Panc1 (cell line): ENCODE measurements around the gene KCNK2. TPM values are rescaled to one million over a fixed set of nuclear protein-coding genes. Genes with fewer than 3 reads are reported as not detected.

Experiments used
- ATAC-seq: fragments of 200-7000 bp; cut with Tn5 transposase; 2 replicates; pipeline ENCODE4 v1.9.1; 2020; ENCODE audit warnings: mild to moderate bottlenecking, moderate library complexity
- BruUV-seq: library from RNA; stranded (reverse); fragments of 400-500 nt; replicated peaks from 2 replicates; lab custom pipeline; 2021; lab: Mats Ljungman, UMichigan
- CTCF ChIA-PET: fragments of 300-600 bp; sonication (Branson Sonifier 250); formaldehyde crosslinking; loops from one replicate; lab custom pipeline; 2022; ENCODE audit warnings: antibody characterized with exemption; lab: Charles Lee
- POLR2A ChIA-PET: fragments of 300-600 bp; sonication (Branson Sonifier 250); formaldehyde crosslinking; loops from one replicate; lab custom pipeline; 2022; ENCODE audit warnings: antibody characterized with exemption; lab: Charles Lee
- DNase-seq: peaks from one replicate; pipeline ENCODE4 v3.0.0-alpha.2; 2010; ENCODE audit warnings: low read depth, low spot score
- H3K27ac ChIP-seq: 2 replicates; pipeline ENCODE4 v1.5.1; 2011; ENCODE audit warnings: mild to moderate bottlenecking, low read length, inconsistent platforms
- H3K27me3 ChIP-seq: fragments of 200-500 bp; sonication (Bioruptor generic); 2 replicates; pipeline ENCODE4 v1.6.0; 2014; ENCODE audit warnings: low read length, inconsistent platforms; ENCODE audit not compliant: control insufficient read depth, insufficient read depth
- H3K36me3 ChIP-seq: fragments of 200-500 bp; sonication (Bioruptor generic); 2 replicates; pipeline ENCODE4 v1.5.1; 2014; ENCODE audit warnings: inconsistent platforms, mild to moderate bottlenecking, low read length, moderate library complexity; ENCODE audit not compliant: control insufficient read depth, insufficient read depth
- H3K4me1 ChIP-seq: 2 replicates; pipeline ENCODE4 v1.5.1; 2011; ENCODE audit warnings: inconsistent platforms, mild to moderate bottlenecking, low read length, moderate library complexity; ENCODE audit not compliant: control insufficient read depth, insufficient read depth
- H3K4me3 ChIP-seq, 2 experiments: 2 replicates each; pipeline ENCODE4 v1.5.1; 2011 to 2012; ENCODE audit warnings: low read depth in 2 of 2, low read length in 2 of 2, mild to moderate bottlenecking in 2 of 2, inconsistent platforms in 1 of 2, moderate library complexity in 1 of 2
- H3K9me3 ChIP-seq: fragments of 200-500 bp; sonication (Bioruptor generic); 2 replicates; pipeline ENCODE4 v1.5.1; 2014; ENCODE audit warnings: low read depth, mild to moderate bottlenecking, inconsistent platforms, low read length, moderate library complexity; ENCODE audit not compliant: control insufficient read depth, insufficient read depth
- CTCF ChIP-seq: fragments of 450-650 bp; IDR thresholded peaks from 2 replicates; pipeline ENCODE4 v1.5.1; 2017; ENCODE audit warnings: mild to moderate bottlenecking
- POLR2AphosphoS5 ChIP-seq: IDR thresholded peaks from 2 replicates; pipeline ENCODE4 v1.6.1; 2012; ENCODE audit warnings: mild to moderate bottlenecking, low read depth, low read length, moderate library complexity
- REST ChIP-seq, 2 experiments: IDR thresholded peaks; 2 replicates each; pipeline ENCODE4 v1.6.1; 2011 to 2012; ENCODE audit warnings: low read depth in 2 of 2, control low read depth in 1 of 2, low read length in 1 of 2, mild to moderate bottlenecking in 1 of 2, moderate library complexity in 1 of 2; ENCODE audit not compliant: insufficient read depth in 1 of 2
- SIN3A ChIP-seq: IDR thresholded peaks from 2 replicates; pipeline ENCODE4 v1.6.1; 2012; ENCODE audit warnings: low read depth, mild to moderate bottlenecking, low read length, moderate library complexity, borderline replicate concordance; ENCODE audit not compliant: insufficient read depth
- TCF7L2 ChIP-seq: IDR thresholded peaks from 2 replicates; pipeline ENCODE4 v1.6.1; 2011; ENCODE audit warnings: mild to moderate bottlenecking, low read depth, low read length, inconsistent platforms
- in situ Hi-C: cut with HindIII; loops from 2 replicates; pipeline ENCODE4 v1.10.0; 2016; ENCODE audit warnings: low sequenced_read_pairs, low pct_unique_long_range_greater_than_20kb
- intact Hi-C: fragments of 100-400 bp; cut with micrococcal nuclease; formaldehyde crosslinking; loops from one replicate; pipeline ENCODE4 v1.10.0; 2022; ENCODE audit not compliant: unreplicated experiment
- total RNA-seq: library from RNA; stranded (reverse); gene quantifications from one replicate; pipeline ENCODE4 v1.2.1, GENCODE V29; 2021; ENCODE audit not compliant: unreplicated experiment

The KCNK2 gene
- total RNA-seq, 1 experiment from 2014 or later, result 0.28 TPM

- intact Hi-C loops (no loop called here), in situ Hi-C loops (no loop called here)
- no peaks in the 10 kb centered on the region for H3K9me3 ChIP-seq
- H3K36me3 ChIP-seq, result no peaks in the 10 kb centered on the region
- H3K27me3 ChIP-seq, result no peaks in the 10 kb centered on the region
- CTCF ChIA-PET, result no interaction called here
- H3K4me1 ChIP-seq, result no peaks in the 10 kb centered on the region
- no peak overlapping the region for H3K27ac ChIP-seq
- no peak for DNase-seq
- H3K4me3 ChIP-seq, result no peak overlapping the region
- POLR2A ChIA-PET, result no interaction called here
- no peak for ATAC-seq
- no peak for TF ChIP-seq SIN3A
- no peak for TF ChIP-seq POLR2AphosphoS5
- TF ChIP-seq CTCF, result no peak
- TF ChIP-seq REST (IDR thresholded peaks at IDR 0.05; ENCODE audit: insufficient read depth in 1 of 2, low read depth in 2 of 2, low read length in 1 of 2), result no peak
- TF ChIP-seq TCF7L2, result no peak
- no TSS peak for BruUV-seq
Observed at GRCh38 chr1:215252164-215252563, 169.6 kb downstream of the KCNK2 start.

- no peaks in the 10 kb centered on the region for H3K9me3 ChIP-seq
- TF ChIP-seq REST (IDR thresholded peaks at IDR 0.05; ENCODE audit: insufficient read depth in 1 of 2, low read depth in 2 of 2, low read length in 1 of 2) (no peak), POLR2AphosphoS5 (no peak), SIN3A (no peak), CTCF (no peak), TCF7L2 (no peak)
- no peaks in the 10 kb centered on the region for H3K36me3 ChIP-seq
- in situ Hi-C loops (no loop called here), intact Hi-C loops (no loop called here)
- no peak overlapping the region for H3K27ac ChIP-seq
- H3K4me1 ChIP-seq, result no peaks in the 10 kb centered on the region
- ATAC-seq (no peak), DNase-seq (no peak)
- BruUV-seq, result no TSS peak
- no peaks in the 10 kb centered on the region for H3K27me3 ChIP-seq
- H3K4me3 ChIP-seq, result no peak overlapping the region
- CTCF ChIA-PET, result no interaction called here
- POLR2A ChIA-PET, result no interaction called here
Observed at GRCh38 chr1:215256936-215257679, 174.6 kb downstream of the KCNK2 start.
